A549 (cell line): ENCODE measurements around the gene PLEKHH2. TPM values are rescaled to one million over a fixed set of nuclear protein-coding genes. Genes with fewer than 3 reads are reported as not detected.

ENCODE experiments used
- ATAC-seq, 2 experiments: fragments of 200-7000 bp in 1 of 2; fragments of >200 bp in 1 of 2; cut with Nextera tagmentation in 1 of 2; cut with Tn5 transposase in 1 of 2; 3 replicates each; pipeline versions ENCODE4 v1.8.0 to v1.9.1; 2018 to 2020; ENCODE audit warnings: mild to moderate bottlenecking in 1 of 2, moderate library complexity in 1 of 2
- CTCF ChIA-PET: fragments of 300-600 bp; sonication (Branson Sonifier 250); formaldehyde crosslinking; extraction: SDS; loops from one replicate; lab custom pipeline; 2021; ENCODE audit warnings: antibody characterized with exemption, inconsistent platforms; lab: Yijun Ruan, JAX
- POLR2A ChIA-PET: fragments of 350-600 bp; formaldehyde crosslinking; extraction: SDS; loops from one replicate; lab custom pipeline; 2021; ENCODE audit warnings: antibody characterized with exemption, inconsistent platforms; lab: Yijun Ruan, JAX
- DNase-seq, 2 experiments: peaks; one replicate each; pipeline versions ENCODE4 v3.0.0 to v3.0.0-alpha.2; 2011 to 2016; ENCODE audit warnings: low read depth in 1 of 2, low spot score in 1 of 2
- FAIRE-seq: peaks from 2 replicates; lab custom pipeline; 2011; peaks lifted over from hg19 to GRCh38; lab: Jason Lieb, UNC
- H3K27ac ChIP-seq, 2 experiments: fragments of >200 bp; sonication (Bioruptor Twin); formaldehyde crosslinking; 3 replicates each; pipeline ENCODE4 v1.5.1; 2016 to 2017
- H3K4me1 ChIP-seq: fragments of >200 bp; sonication (Bioruptor Twin); formaldehyde crosslinking; 3 replicates; pipeline ENCODE4 v1.6.1; 2016
- H3K4me2 ChIP-seq: fragments of >200 bp; sonication (Bioruptor Twin); formaldehyde crosslinking; 3 replicates; pipeline ENCODE4 v1.6.1; 2016
- H3K4me3 ChIP-seq: fragments of >200 bp; sonication (Bioruptor Twin); formaldehyde crosslinking; 3 replicates; pipeline ENCODE4 v1.5.1; 2016
- H3K9me3 ChIP-seq: fragments of >200 bp; sonication (Bioruptor Twin); formaldehyde crosslinking; 3 replicates; pipeline ENCODE4 v1.6.1; 2016
- ATOH8 ChIP-seq: fragments of 250-450 bp; sonication (Bioruptor Pico); IDR thresholded peaks from 2 replicates; pipeline ENCODE4 v1.5.0; 2020; ENCODE audit warnings: low read depth, mild to moderate bottlenecking, moderate library complexity
- BCL3 ChIP-seq: fragments of >200 bp; sonication (Bioruptor Twin); formaldehyde crosslinking; IDR thresholded peaks from 3 replicates; pipeline ENCODE4 v1.6.1; 2016
- CBX2 ChIP-seq: fragments of 200-600 bp; sonication (generic); IDR thresholded peaks from 2 replicates; pipeline ENCODE4 v1.6.1; 2016; ENCODE audit warnings: low read depth, mild to moderate bottlenecking, borderline replicate concordance
- CBX8 ChIP-seq: fragments of 200-600 bp; sonication (generic); IDR thresholded peaks from 2 replicates; pipeline ENCODE4 v1.6.1; 2016
- CTCF ChIP-seq: fragments of >200 bp; sonication (Bioruptor Twin); formaldehyde crosslinking; IDR thresholded peaks from 3 replicates; pipeline ENCODE4 v1.5.1; 2016
- E2F6 ChIP-seq: IDR thresholded peaks from 2 replicates; pipeline ENCODE4 v1.6.1; 2012; ENCODE audit warnings: low read depth, borderline replicate concordance
- EHMT2 ChIP-seq: fragments of 200-600 bp; sonication (generic); IDR thresholded peaks from 2 replicates; pipeline ENCODE4 v1.6.1; 2016; ENCODE audit warnings: antibody characterized with exemption, low read depth, mild to moderate bottlenecking, moderate library complexity
- EP300 ChIP-seq, 2 experiments: fragments of >200 bp; sonication (Bioruptor Twin); formaldehyde crosslinking; IDR thresholded peaks; 2 replicates in 1 of 2; 3 replicates in 1 of 2; pipeline ENCODE4 v1.6.1; 2016 to 2017
- ESRRA ChIP-seq: fragments of 150-350 bp; IDR thresholded peaks from 2 replicates; pipeline ENCODE4 v1.6.1; 2014; ENCODE audit warnings: mild to moderate bottlenecking, low read length, borderline replicate concordance
- FOSL2 ChIP-seq, 2 experiments: fragments of 450-650 bp in 1 of 2; fragments of >200 bp in 1 of 2; sonication (Bioruptor Twin) in 1 of 2; formaldehyde crosslinking; IDR thresholded peaks; 2 replicates each; pipeline versions ENCODE4 v1.5.0 to v1.6.1; 2016 to 2020; ENCODE audit warnings: mild to moderate bottlenecking in 1 of 2, moderate library complexity in 1 of 2
- GATA3 ChIP-seq: IDR thresholded peaks from 2 replicates; pipeline ENCODE4 v1.6.1; 2012; ENCODE audit warnings: borderline replicate concordance
- HMGXB4 ChIP-seq: fragments of 250-450 bp; sonication (Bioruptor Pico); IDR thresholded peaks from 2 replicates; pipeline ENCODE4 v1.5.0; 2021; ENCODE audit warnings: mild to moderate bottlenecking, moderate library complexity, borderline replicate concordance
- JUN ChIP-seq, 2 experiments: fragments of >200 bp; sonication (Bioruptor Twin); formaldehyde crosslinking; IDR thresholded peaks; 2 replicates in 1 of 2; 3 replicates in 1 of 2; pipeline ENCODE4 v1.6.1; 2016 to 2017
- KDM1A ChIP-seq: fragments of 200-600 bp; sonication (generic); IDR thresholded peaks from 2 replicates; pipeline ENCODE4 v1.6.1; 2016; ENCODE audit warnings: low read depth, mild to moderate bottlenecking
- MAX ChIP-seq: IDR thresholded peaks from 2 replicates; pipeline ENCODE4 v1.6.1; 2012
- RARB ChIP-seq: fragments of 250-450 bp; sonication (Bioruptor Pico); IDR thresholded peaks from 2 replicates; pipeline ENCODE4 v1.8.0; 2021; ENCODE audit warnings: mild to moderate bottlenecking, moderate library complexity
- SMC3 ChIP-seq: fragments of >200 bp; sonication (Bioruptor Twin); formaldehyde crosslinking; IDR thresholded peaks from 3 replicates; pipeline ENCODE4 v1.6.1; 2018; ENCODE audit warnings: inconsistent platforms
- TP53 ChIP-seq: fragments of 250-450 bp; sonication (Bioruptor Pico); IDR thresholded peaks from 2 replicates; pipeline ENCODE4 v1.5.0; 2021; ENCODE audit warnings: mild to moderate bottlenecking, moderate library complexity
- ZC3H11A ChIP-seq: fragments of 450-650 bp; IDR thresholded peaks from 2 replicates; pipeline ENCODE4 v1.6.1; 2014; ENCODE audit warnings: antibody characterized with exemption, mild to moderate bottlenecking
- WGBS: methylation state at CpG from one replicate; pipeline ENCODE4 v1.1.6; 2017; ENCODE audit errors: missing lambda C conversion rate; 5-methylcytosine and 5-hydroxymethylcytosine counted together
- polyA plus RNA-seq, 4 experiments: library from polyadenylated mRNA; depleted of rRNA in 3 of 4; stranded (reverse); fragments of >200 nt; fragmentation: RNase III in 1 of 4; extraction: RNeasy Plus Mini Kit Qiagen cat#74134 plus additional on column Dnase treatment in 1 of 4; gene quantifications; 2 replicates in 3 of 4; 3 replicates in 1 of 4; pipeline ENCODE4 v1.2.3, GENCODE V29; 2011 to 2017

PLEKHH2 gene
- polyA plus RNA-seq, 2 of the 4 experiments (the other 2 are of a cell fraction), result 0.92 to 14.9 TPM

- TF ChIP-seq CBX2 (no peak), HMGXB4 (CRISPR knock-in tag) (no peak)
- no peak overlapping the region for H3K4me2 ChIP-seq
- DNase-seq (no peak), FAIRE-seq (no peak), ATAC-seq (no peak)
- peaks cover 19% of the 10 kb centered on the region for H3K4me1 ChIP-seq
- POLR2A ChIA-PET, result interaction anchor here (0.7 kb wide), 1 partner anchor 309 kb away, joined by 8 read pairs; no protein-coding TSS in a partner anchor
- H3K4me3 ChIP-seq, result no peak overlapping the region
- H3K27ac ChIP-seq, result no peak overlapping the region
- CTCF ChIA-PET, result interaction anchor here (0.9 to 2.1 kb wide), 5 partner anchors 10 to 765 kb away, joined by 3 to 12 read pairs (median 5); no protein-coding TSS in a partner anchor
- 91% methylated on average over 3 of the region's 3 CpGs for WGBS
- no peaks in the 10 kb centered on the region for H3K9me3 ChIP-seq
These were observed 43.8 kb upstream of the PLEKHH2 start for GRCh38 chr2:43593254-43593653.

GRCh38 chr2:43594875-43595274 lies 42.2 kb upstream of the PLEKHH2 start:
- H3K4me2 ChIP-seq, result peak overlapping the region; percentile 92
- ChIA-PET CTCF (interaction anchor here (2.1 to 6.7 kb wide), 2 partner anchors 10 to 17 kb away, joined by 7 to 107 read pairs; no protein-coding TSS in a partner anchor), POLR2A (interaction anchor here (1.1 kb wide), 1 partner anchor 16 kb away, joined by 5 read pairs; no protein-coding TSS in a partner anchor)
- peak overlapping the region; percentile 90 to 93 for H3K27ac ChIP-seq
- H3K9me3 ChIP-seq, result no peaks in the 10 kb centered on the region
- peak overlapping the region; percentile 65 for H3K4me3 ChIP-seq
- H3K4me1 ChIP-seq, result peaks cover 19% of the 10 kb centered on the region
- 86% methylated on average over 3 of the region's 3 CpGs for WGBS
- DNase-seq (no peak), ATAC-seq (no peak), FAIRE-seq (no peak)
- TF ChIP-seq ZC3H11A, result no peak
- no peak for TF ChIP-seq MAX
- no peak for TF ChIP-seq EHMT2
- no peak for TF ChIP-seq JUN (IDR thresholded peaks at IDR 0.05)
- TF ChIP-seq SMC3, result no peak
- no peak for TF ChIP-seq KDM1A
- TF ChIP-seq CBX8, result no peak

GRCh38 chr2:43595603-43596412 lies 41.3 kb upstream of the PLEKHH2 start, which contains the start of gene THADA:
TSS of gene THADA (minus strand) at chr2:43596038. CDS start at chr2:43592392, 3,646 bp downstream.
- ATAC-seq (peak; percentile 97 to 99), DNase-seq (peak; percentile 96 to 100), FAIRE-seq (peak; percentile 72)
- Histone ChIP-seq H3K4me1 (peaks cover 19% of the 10 kb centered on the region), H3K27ac (peak within 1 kb of the TSS; percentile 90 to 93), H3K9me3 (no peaks in the 10 kb centered on the region), H3K4me2 (peak within 1 kb of the TSS; percentile 92), H3K4me3 (peak within 1 kb of the TSS; percentile 65)
- ChIA-PET POLR2A (interaction anchor here (0.5 to 2.5 kb wide), 33 partner anchors 9 to 1192 kb away, joined by 3 to 39 read pairs (median 4); partner anchors contain the start of genes CAMKMT, DYNC2LI1, PLEKHH2 and PREPL), CTCF (interaction anchor here (0.6 to 6.7 kb wide), 15 partner anchors 10 to 1204 kb away, joined by 3 to 107 read pairs (median 4); no protein-coding TSS in a partner anchor)
- WGBS, result under 1% methylated on average over 52 of the region's 52 CpGs
- TF ChIP-seq FOSL2 (IDR thresholded peaks at IDR 0.05) (no peak), FOSL2 (CRISPR knock-in tag; IDR thresholded peaks at IDR 0.05) (peak; percentile 77), HMGXB4 (CRISPR knock-in tag) (peak; percentile 90; the same call in 1 of the 2 replicates), ESRRA (no peak), GATA3 (peak; percentile 64; the same call in 1 of the 2 replicates), TP53 (CRISPR knock-in tag) (peak; percentile 82; the same call in 1 of the 2 replicates), EP300 (IDR thresholded peaks at IDR 0.05) (no peak), ZC3H11A (no peak), E2F6 (peak; percentile 76), CTCF (no peak), BCL3 (peak; percentile 98), ATOH8 (CRISPR knock-in tag) (peak; percentile 50; the same call in 1 of the 2 replicates), RARB (peak; percentile 65; the same call in 1 of the 2 replicates)
